Dermis blood vessel endothelial cell (primary cell): ENCODE data around the gene PDE2A. TPM values are rescaled to one million over a fixed set of nuclear protein-coding genes. Genes with fewer than 3 reads are reported as not detected.

Source experiments
- DNase-seq: peaks from one replicate; pipeline ENCODE4 v3.0.0; 2010
- total RNA-seq: library from RNA; depleted of rRNA; stranded (reverse); fragments of >200 nt; gene quantifications from 2 replicates; pipeline ENCODE4 v1.2.3, GENCODE V29; 2014

The PDE2A gene
- total RNA-seq, 1 donor from 2014 or later: 351 TPM

- peak; percentile 51 for DNase-seq
These were observed 65.2 kb downstream of the PDE2A start for GRCh38 chr11:72609045-72609444.

GRCh38 chr11:72607496-72607895, 66.7 kb downstream of the PDE2A start:
- no peak for DNase-seq

- DNase-seq: no peak
These were observed 67.3 kb downstream of the PDE2A start for GRCh38 chr11:72606748-72607468.

GRCh38 chr11:72605973-72606747, 68.1 kb downstream of the PDE2A start:
- DNase-seq: no peak

GRCh38 chr11:72604256-72604655, 70.0 kb downstream of the PDE2A start:
- DNase-seq: no peak

- no peak for DNase-seq
These were observed 71.8 kb downstream of the PDE2A start for GRCh38 chr11:72602250-72602904.

GRCh38 chr11:72600557-72600956, 73.7 kb downstream of the PDE2A start:
- DNase-seq: no peak

GRCh38 chr11:72599325-72600117, 74.7 kb downstream of the PDE2A start:
- DNase-seq: peak; percentile 10

GRCh38 chr11:72598906-72599305, 75.3 kb downstream of the PDE2A start:
- DNase-seq: peak; percentile 83

GRCh38 chr11:72598466-72598865, 75.8 kb downstream of the PDE2A start:
- no peak for DNase-seq

GRCh38 chr11:72597721-72598120, 76.5 kb downstream of the PDE2A start:
- no peak for DNase-seq

GRCh38 chr11:72595292-72595684, 78.9 kb downstream of the PDE2A start:
- no peak for DNase-seq

- no peak for DNase-seq
These were observed 79.5 kb downstream of the PDE2A start for GRCh38 chr11:72594493-72595291.

GRCh38 chr11:72592698-72593495, 81.3 kb downstream of the PDE2A start:
- no peak for DNase-seq

- no peak for DNase-seq
These were observed 82.3 kb downstream of the PDE2A start for GRCh38 chr11:72591785-72592502.

- no peak for DNase-seq
These were observed 83.2 kb downstream of the PDE2A start for GRCh38 chr11:72591023-72591422.

- DNase-seq: peak; percentile 45
These were observed 84.1 kb downstream of the PDE2A start for GRCh38 chr11:72589802-72590761.

GRCh38 chr11:72588421-72589410, 85.5 kb downstream of the PDE2A start:
- DNase-seq: no peak
